Prostate gland (tissue), 1 donor: ENCODE results near the gene ZNF277.

Source experiments
- POLR2A ChIP-seq: fragments of 450-650 bp; IDR thresholded peaks from one replicate; pipeline ENCODE4 v1.6.1; 2016; ENCODE audit warnings: antibody characterized with exemption, mild to moderate bottlenecking
- POLR2AphosphoS5 ChIP-seq: sonication (generic); formaldehyde crosslinking; IDR thresholded peaks from one replicate; pipeline ENCODE4 v1.6.1; 2017; ENCODE audit warnings: antibody characterized with exemption

GRCh38 chr7:112188257-112188656 lies 18.2 kb upstream of the ZNF277 start:
- TF ChIP-seq POLR2AphosphoS5 = no peak
- no peak for TF ChIP-seq POLR2A
